Keratinocyte (primary cell): ENCODE data around the gene FOCAD. TPM values are rescaled to one million over a fixed set of nuclear protein-coding genes. Genes with fewer than 3 reads are reported as not detected.

ENCODE experiments used
- DNase-seq: peaks from one replicate; pipeline ENCODE4 v3.0.0-alpha.2; 2011; ENCODE audit warnings: low read depth, missing footprints, low spot score
- FAIRE-seq: peaks from 2 replicates; lab custom pipeline; 2011; peaks lifted over from hg19 to GRCh38; lab: Jason Lieb, UNC
- H2AFZ ChIP-seq: 2 replicates; pipeline ENCODE4 v1.6.0; 2012; ENCODE audit warnings: low read length, control low read depth, inconsistent platforms; ENCODE audit not compliant: control insufficient read depth
- H3K27ac ChIP-seq: 2 replicates; pipeline ENCODE4 v1.5.1; 2011; ENCODE audit warnings: low read length; ENCODE audit not compliant: control insufficient read depth, insufficient read depth
- H3K27me3 ChIP-seq: 3 replicates; pipeline ENCODE4 v1.6.0; 2011; ENCODE audit warnings: low read length; ENCODE audit not compliant: control insufficient read depth, insufficient read depth; ENCODE audit errors: extremely low read depth
- H3K36me3 ChIP-seq, 2 experiments: 2 replicates in 1 of 2; 3 replicates in 1 of 2; pipeline ENCODE4 v1.5.1; 2011; ENCODE audit warnings: low read length in 2 of 2, mild to moderate bottlenecking in 1 of 2; ENCODE audit not compliant: control insufficient read depth in 2 of 2, insufficient read depth in 2 of 2; ENCODE audit errors: extremely low read depth in 1 of 2
- H3K4me1 ChIP-seq: 3 replicates; pipeline ENCODE4 v1.5.1; 2011; ENCODE audit warnings: low read length; ENCODE audit not compliant: control insufficient read depth, insufficient read depth; ENCODE audit errors: extremely low read depth
- H3K4me2 ChIP-seq: 3 replicates; pipeline ENCODE4 v1.6.0; 2011; ENCODE audit warnings: low read depth, low read length; ENCODE audit not compliant: control insufficient read depth, insufficient read depth; ENCODE audit errors: extremely low read depth
- H3K4me3 ChIP-seq, 3 experiments: fragments of 200-600 bp in 1 of 3; sonication (generic) in 1 of 3; 2 replicates in 2 of 3; 3 replicates in 1 of 3; pipeline ENCODE4 v1.5.1; 2011 to 2016; ENCODE audit warnings: low read length in 3 of 3, mild to moderate bottlenecking in 3 of 3, control low read depth in 2 of 3, inconsistent platforms in 1 of 3, low read depth in 1 of 3, mixed read lengths in 1 of 3, mixed run types in 1 of 3, moderate library complexity in 1 of 3; ENCODE audit not compliant: control insufficient read depth in 2 of 3, insufficient read depth in 2 of 3; ENCODE audit errors: extremely low read depth in 1 of 3
- H3K79me2 ChIP-seq: 2 replicates; pipeline ENCODE4 v1.6.0; 2012; ENCODE audit warnings: low read length; ENCODE audit not compliant: control insufficient read depth, insufficient read depth
- H3K9ac ChIP-seq: 3 replicates; pipeline ENCODE4 v1.6.0; 2011; ENCODE audit warnings: low read length; ENCODE audit not compliant: control insufficient read depth, insufficient read depth; ENCODE audit errors: extremely low read depth
- H3K9me1 ChIP-seq: 3 replicates; pipeline ENCODE4 v1.6.0; 2011; ENCODE audit warnings: low read length; ENCODE audit not compliant: control insufficient read depth, insufficient read depth; ENCODE audit errors: extremely low read depth
- H3K9me3 ChIP-seq: 2 replicates; pipeline ENCODE4 v1.5.1; 2012; ENCODE audit warnings: low read depth, low read length; ENCODE audit not compliant: control insufficient read depth
- H4K20me1 ChIP-seq: 3 replicates; pipeline ENCODE4 v1.6.0; 2011; ENCODE audit warnings: low read length; ENCODE audit not compliant: control insufficient read depth, insufficient read depth; ENCODE audit errors: extremely low read depth
- EZH2 ChIP-seq: IDR thresholded peaks from one replicate; pipeline ENCODE4 v1.6.1; 2012; ENCODE audit warnings: inconsistent platforms, mild to moderate bottlenecking, low read length, moderate library complexity
- dilution Hi-C: fragments of 300-500 bp; cut with MboI; formaldehyde crosslinking; loops from one replicate; pipeline ENCODE4 v1.7.0; 2020; ENCODE audit warnings: low sequenced_read_pairs; ENCODE audit not compliant: extremely low pct_ligation_motif_present
- polyA plus RNA-seq, 5 experiments: library from polyadenylated mRNA; depleted of rRNA in 3 of 5; stranded (reverse) in 3 of 5; stranded (forward) in 1 of 5; unstranded in 1 of 5; fragments of >200 nt; gene quantifications; 1 replicate in 1 of 5; 2 replicates in 3 of 5; 3 replicates in 1 of 5; pipeline versions ENCODE4 v1.2.1 to v1.2.3, GENCODE V29; 2011 to 2012; ENCODE audit warnings: missing spikeins in 2 of 5, low read depth in 1 of 5, low replicate concordance in 1 of 5
- TF ChIP-seq, protein P1 (sequence below), 3 experiments: IDR thresholded peaks in 1 of 3; conservative IDR thresholded peaks in 1 of 3; optimal IDR thresholded peaks in 1 of 3; 2 replicates in 2 of 3; 3 replicates in 1 of 3; pipeline versions ENCODE3 to v1.5.1; 2011; ENCODE audit warnings: low read length in 3 of 3, mild to moderate bottlenecking in 3 of 3, moderate library complexity in 2 of 3, control low read depth in 1 of 3, inconsistent platforms in 1 of 3; ENCODE audit not compliant: insufficient read depth in 2 of 3; ENCODE audit errors: extremely low read depth in 1 of 3

FOCAD gene
- polyA plus RNA-seq, 1 donor (not counting 4 experiments of a cell fraction or from before 2014, with no cell fraction given), result 33.1 TPM

DNA sequence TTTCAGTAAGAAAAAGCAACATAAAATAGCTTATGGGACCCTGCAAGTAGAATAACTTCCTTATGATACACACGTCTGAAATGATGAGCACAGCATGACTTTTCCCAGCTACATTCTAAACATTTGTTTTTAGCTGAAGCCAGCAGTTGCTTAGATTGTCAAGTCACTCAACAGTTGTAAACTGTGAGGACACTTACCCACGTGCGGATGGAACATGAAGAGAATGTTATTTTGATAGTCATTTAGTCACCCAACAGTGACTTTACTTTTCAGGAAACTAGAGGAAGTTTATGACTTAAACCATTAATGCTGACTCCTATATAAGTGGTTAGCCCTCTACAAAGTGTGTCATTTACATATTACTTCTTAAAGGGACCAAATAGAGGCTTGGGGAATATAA lies 344.4 kb downstream of the FOCAD start:
- H3K4me3 ChIP-seq, result no peak overlapping the region
- peaks cover 8% of the 10 kb centered on the region for H3K4me1 ChIP-seq
- H3K9me3 ChIP-seq, result no peaks in the 10 kb centered on the region
- no peak overlapping the region for H3K27ac ChIP-seq
- H3K36me3 ChIP-seq, result peaks cover 0 to 3% of the 10 kb centered on the region in 2 experiments
- H4K20me1 ChIP-seq, result no peaks in the 10 kb centered on the region
- no peak overlapping the region for H3K9ac ChIP-seq
- dilution Hi-C loops, result no loop called here
- no peaks in the 10 kb centered on the region for H3K79me2 ChIP-seq
- FAIRE-seq (no peak), DNase-seq (no peak)
- no peak overlapping the region for H3K4me2 ChIP-seq
- no peak overlapping the region for H2AFZ ChIP-seq
- TF ChIP-seq, protein P1, sequence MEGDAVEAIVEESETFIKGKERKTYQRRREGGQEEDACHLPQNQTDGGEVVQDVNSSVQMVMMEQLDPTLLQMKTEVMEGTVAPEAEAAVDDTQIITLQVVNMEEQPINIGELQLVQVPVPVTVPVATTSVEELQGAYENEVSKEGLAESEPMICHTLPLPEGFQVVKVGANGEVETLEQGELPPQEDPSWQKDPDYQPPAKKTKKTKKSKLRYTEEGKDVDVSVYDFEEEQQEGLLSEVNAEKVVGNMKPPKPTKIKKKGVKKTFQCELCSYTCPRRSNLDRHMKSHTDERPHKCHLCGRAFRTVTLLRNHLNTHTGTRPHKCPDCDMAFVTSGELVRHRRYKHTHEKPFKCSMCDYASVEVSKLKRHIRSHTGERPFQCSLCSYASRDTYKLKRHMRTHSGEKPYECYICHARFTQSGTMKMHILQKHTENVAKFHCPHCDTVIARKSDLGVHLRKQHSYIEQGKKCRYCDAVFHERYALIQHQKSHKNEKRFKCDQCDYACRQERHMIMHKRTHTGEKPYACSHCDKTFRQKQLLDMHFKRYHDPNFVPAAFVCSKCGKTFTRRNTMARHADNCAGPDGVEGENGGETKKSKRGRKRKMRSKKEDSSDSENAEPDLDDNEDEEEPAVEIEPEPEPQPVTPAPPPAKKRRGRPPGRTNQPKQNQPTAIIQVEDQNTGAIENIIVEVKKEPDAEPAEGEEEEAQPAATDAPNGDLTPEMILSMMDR (optimal IDR thresholded peaks at IDR 0.05 in 1 of 3, IDR thresholded peaks at IDR 0.05 in 1 of 3, conservative IDR thresholded peaks at IDR 0.05 in 1 of 3; ENCODE audit: extremely low read depth in 1 of 3, insufficient read depth in 2 of 3, low read length in 3 of 3), result no peak
- TF ChIP-seq EZH2, result no peak
- H3K27me3 ChIP-seq, result no peaks in the 10 kb centered on the region
- no peaks in the 10 kb centered on the region for H3K9me1 ChIP-seq

DNA sequence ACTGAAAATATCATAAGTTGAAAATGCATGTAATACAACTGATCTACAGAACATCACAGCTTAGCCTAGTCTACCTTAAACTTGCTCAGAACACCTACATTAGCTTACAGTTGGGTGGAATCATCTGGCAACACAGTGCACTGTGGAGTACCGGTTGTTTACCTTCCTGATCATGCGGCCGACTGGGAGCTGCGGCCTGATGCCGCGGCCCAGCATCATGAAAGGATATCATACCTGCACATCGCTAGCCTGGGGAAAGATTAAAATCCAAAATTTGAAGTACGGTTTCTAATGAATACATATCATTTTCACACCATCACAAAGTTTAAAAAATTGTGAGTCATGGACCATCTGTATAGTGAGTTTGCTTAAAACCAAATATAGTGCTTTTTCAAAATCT lies 345.6 kb downstream of the FOCAD start:
- H3K79me2 ChIP-seq, result no peaks in the 10 kb centered on the region
- H3K4me1 ChIP-seq, result peaks cover 8% of the 10 kb centered on the region
- H3K9me1 ChIP-seq, result no peaks in the 10 kb centered on the region
- TF ChIP-seq, protein P1 (optimal IDR thresholded peaks at IDR 0.05 in 1 of 3, IDR thresholded peaks at IDR 0.05 in 1 of 3, conservative IDR thresholded peaks at IDR 0.05 in 1 of 3; ENCODE audit: extremely low read depth in 1 of 3, insufficient read depth in 2 of 3, low read length in 3 of 3), result no peak
- no peak for TF ChIP-seq EZH2
- no peak overlapping the region for H3K4me3 ChIP-seq
- H3K27ac ChIP-seq, result no peak overlapping the region
- peaks cover 0 to 3% of the 10 kb centered on the region in 2 experiments for H3K36me3 ChIP-seq
- H2AFZ ChIP-seq, result no peak overlapping the region
- H3K9me3 ChIP-seq, result no peaks in the 10 kb centered on the region
- H3K9ac ChIP-seq, result no peak overlapping the region
- no peak overlapping the region for H3K4me2 ChIP-seq
- dilution Hi-C loops, result no loop called here
- no peaks in the 10 kb centered on the region for H3K27me3 ChIP-seq
- DNase-seq (no peak), FAIRE-seq (no peak)
- no peaks in the 10 kb centered on the region for H4K20me1 ChIP-seq
